Cardiac septum (tissue), 1 donor: ENCODE measurements around the gene SAMD5. TPM values are rescaled to one million over a fixed set of nuclear protein-coding genes. Genes with fewer than 3 reads are reported as not detected.

ENCODE experiments used
- DNase-seq: peaks from one replicate; pipeline ENCODE4 v3.0.0-alpha.2; 2020; ENCODE audit warnings: low spot score
- intact Hi-C: fragments of 100-400 bp; cut with DNase I; formaldehyde crosslinking; loops from one replicate; pipeline ENCODE4 v1.14.0; 2022
- long read RNA-seq: library from polyadenylated mRNA; unstranded; transcript quantifications from one replicate; pipeline ENCODE4 v2.0.0, GENCODE V29; 2021
- total RNA-seq: library from RNA; stranded (reverse); fragmentation: NEBNext Ultra II Directional; extraction: Animal tissue kit (Norgen Biotek cat#: 25700); gene quantifications from one replicate; pipeline ENCODE4 v1.2.1, GENCODE V29; 2021
- donor health status: DM: no; HTN: no; CAD: no.

SAMD5 gene
- total RNA-seq, result 3.0 TPM
- long read RNA-seq, full-length matches to known transcripts, result 2 of 8 reads
- long read RNA-seq, partial matches to known transcripts, result 0 of 8 reads
- long read RNA-seq, other reads (novel, unspliced or antisense), result 6 of 8 reads

GRCh38 chr6:147508042-147508865 lies at the start of gene SAMD5:
SAMD5 (plus strand) TSS chr6:147508690; CDS start chr6:147508929, 239 bp downstream.
- intact Hi-C loops, result loop anchor here (1.0 to 5.0 kb wide), 3 partner anchors 39 to 954 kb away; no protein-coding TSS in a partner anchor
- peak; percentile 80 for DNase-seq

DNA sequence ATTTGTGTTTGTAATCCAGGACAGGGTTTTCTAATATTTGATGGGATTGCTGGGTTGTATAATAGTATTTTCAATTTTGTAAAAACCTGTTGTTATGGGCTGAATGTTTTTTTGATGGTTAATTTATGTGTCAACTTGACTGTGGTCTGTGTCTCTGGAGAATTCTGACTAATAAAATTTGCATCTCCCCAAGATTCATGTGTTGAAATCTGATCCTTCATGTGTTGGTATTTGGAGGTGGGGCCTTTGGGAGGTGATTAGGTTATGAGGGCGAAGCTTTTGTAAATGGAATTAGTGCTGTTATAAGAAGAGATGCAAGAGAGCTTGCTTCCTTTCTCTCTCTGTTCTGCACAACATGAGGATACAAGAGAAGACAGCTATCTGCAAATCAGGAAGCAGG lies 48.7 kb upstream of the SAMD5 start:
- intact Hi-C loops, result no loop called here
- no peak for DNase-seq

GRCh38 chr6:147463651-147464050 lies 44.8 kb upstream of the SAMD5 start:
- no peak for DNase-seq

GRCh38 chr6:147467428-147467827 lies 41.1 kb upstream of the SAMD5 start:
- DNase-seq, result no peak
- intact Hi-C loops, result no loop called here

More at GRCh38 chr6:147463651-147464050, 44.8 kb upstream of the SAMD5 start:
- intact Hi-C loops, result no loop called here

GRCh38 chr6:147467886-147468285 lies 40.6 kb upstream of the SAMD5 start:
- no peak for DNase-seq
- intact Hi-C loops, result no loop called here

- intact Hi-C loops, result no loop called here
- DNase-seq, result no peak
Observed at GRCh38 chr6:147468634-147469033, 39.9 kb upstream of the SAMD5 start.

DNA sequence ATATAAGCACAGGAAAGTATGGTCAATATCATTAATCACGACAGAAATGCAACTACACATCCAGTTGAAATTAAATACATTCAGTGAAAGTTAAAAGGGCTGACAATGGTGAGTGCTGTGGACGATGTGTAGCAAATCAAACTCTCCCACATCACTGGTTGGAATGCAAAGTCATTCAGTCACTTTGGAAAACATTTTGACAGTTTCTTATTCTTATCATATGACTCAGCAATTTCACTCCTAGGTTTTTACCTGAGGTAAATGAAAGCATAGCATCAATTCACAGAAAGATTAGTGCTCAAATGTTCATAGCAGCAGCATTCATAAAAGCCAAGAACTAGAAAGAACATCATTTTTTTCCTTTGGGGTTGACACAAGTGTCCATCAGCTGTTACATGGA lies 28.6 kb upstream of the SAMD5 start:
- no peak for DNase-seq
- intact Hi-C loops, result no loop called here

DNA sequence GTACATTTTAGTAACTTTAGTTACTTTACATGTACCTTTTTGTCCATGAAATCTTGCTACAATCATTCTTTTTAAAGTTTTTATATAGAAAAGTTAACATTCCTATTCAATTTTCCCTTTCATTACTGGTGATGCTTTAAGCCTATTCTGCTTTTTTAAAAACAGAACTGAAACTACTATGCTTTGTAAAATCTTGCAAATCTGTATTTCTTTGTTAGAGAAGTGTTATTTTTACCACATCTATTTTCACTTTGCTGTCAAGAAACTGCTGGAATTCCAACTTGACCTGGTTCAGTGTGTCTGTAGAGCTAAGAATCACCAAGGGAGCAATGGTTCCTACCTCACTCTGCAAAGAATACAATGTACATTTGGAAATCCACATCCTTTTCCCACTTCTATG lies 21.8 kb upstream of the SAMD5 start:
- intact Hi-C loops, result no loop called here
- DNase-seq, result no peak

DNA sequence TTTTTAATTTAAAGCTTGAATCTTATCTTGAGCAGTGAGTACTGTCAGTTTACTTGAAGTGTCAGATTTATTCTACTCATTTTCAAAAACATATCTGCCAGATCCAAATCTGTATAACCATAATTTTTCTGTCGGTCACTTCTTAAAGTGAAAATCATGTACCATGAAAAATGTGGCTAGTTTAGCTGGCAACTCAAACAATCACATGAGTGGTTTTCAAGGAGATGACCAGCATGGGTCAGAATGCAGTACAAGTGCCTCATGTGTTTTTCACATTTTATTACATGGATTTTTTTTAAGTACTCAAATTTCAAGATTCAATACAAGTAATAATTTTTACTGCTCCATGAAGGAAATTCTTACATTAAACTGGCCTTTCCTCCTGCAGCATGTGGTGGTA lies 11.0 kb upstream of the SAMD5 start:
- no peak for DNase-seq
- intact Hi-C loops, result no loop called here

DNA sequence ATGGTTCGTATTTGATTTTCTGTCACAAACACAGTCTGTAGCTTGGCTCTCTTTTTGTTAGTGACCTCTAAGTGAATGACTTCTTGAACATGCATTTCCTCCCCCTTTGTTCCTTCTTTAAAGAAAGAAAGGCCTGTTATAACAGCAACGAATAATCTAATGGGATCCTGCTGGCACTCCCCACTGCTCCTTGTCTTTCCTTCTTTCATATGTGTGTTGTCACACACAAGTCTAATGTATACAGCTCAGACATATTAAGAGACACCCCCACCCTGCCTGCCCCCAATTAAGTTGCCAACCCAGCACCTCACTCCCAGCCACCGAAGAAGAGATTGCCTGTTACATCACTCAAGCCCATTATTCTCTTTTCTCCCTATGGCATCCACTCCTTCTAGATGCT lies 4.9 kb upstream of the SAMD5 start:
- DNase-seq, result no peak
- intact Hi-C loops, result no loop called here

- intact Hi-C loops, result loop anchor here (5.0 kb wide), 2 partner anchors 42 to 957 kb away; no protein-coding TSS in a partner anchor
Observed at GRCh38 chr6:147504848-147505247, 3.6 kb upstream of the SAMD5 start.

DNA sequence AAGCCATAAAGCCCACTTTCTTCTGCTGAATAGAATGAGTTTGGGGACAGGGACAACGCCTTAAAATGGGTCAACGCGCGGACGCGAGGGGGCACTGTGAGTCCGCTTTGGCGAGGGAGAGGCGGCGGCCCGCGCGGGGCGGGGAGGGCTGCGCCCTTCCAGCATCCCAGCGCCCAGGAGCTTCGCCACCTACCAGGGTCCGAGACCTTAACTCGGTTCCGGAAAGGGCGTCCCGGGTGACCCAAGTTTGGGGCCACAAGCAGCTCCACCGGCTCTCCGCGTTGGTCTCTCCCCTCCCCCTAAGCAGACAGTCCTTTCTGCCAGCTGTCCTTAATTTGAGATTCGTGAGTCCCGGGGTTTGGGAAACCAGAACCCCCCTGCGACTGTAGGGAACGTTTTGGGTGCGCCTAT lies 1.8 kb upstream of the SAMD5 start:
- intact Hi-C loops, result loop anchor here (2.0 to 5.0 kb wide), 3 partner anchors 41 to 956 kb away; no protein-coding TSS in a partner anchor
- peak; percentile 82 for DNase-seq

More at GRCh38 chr6:147504848-147505247, 3.6 kb upstream of the SAMD5 start:
- DNase-seq, result no peak

DNA sequence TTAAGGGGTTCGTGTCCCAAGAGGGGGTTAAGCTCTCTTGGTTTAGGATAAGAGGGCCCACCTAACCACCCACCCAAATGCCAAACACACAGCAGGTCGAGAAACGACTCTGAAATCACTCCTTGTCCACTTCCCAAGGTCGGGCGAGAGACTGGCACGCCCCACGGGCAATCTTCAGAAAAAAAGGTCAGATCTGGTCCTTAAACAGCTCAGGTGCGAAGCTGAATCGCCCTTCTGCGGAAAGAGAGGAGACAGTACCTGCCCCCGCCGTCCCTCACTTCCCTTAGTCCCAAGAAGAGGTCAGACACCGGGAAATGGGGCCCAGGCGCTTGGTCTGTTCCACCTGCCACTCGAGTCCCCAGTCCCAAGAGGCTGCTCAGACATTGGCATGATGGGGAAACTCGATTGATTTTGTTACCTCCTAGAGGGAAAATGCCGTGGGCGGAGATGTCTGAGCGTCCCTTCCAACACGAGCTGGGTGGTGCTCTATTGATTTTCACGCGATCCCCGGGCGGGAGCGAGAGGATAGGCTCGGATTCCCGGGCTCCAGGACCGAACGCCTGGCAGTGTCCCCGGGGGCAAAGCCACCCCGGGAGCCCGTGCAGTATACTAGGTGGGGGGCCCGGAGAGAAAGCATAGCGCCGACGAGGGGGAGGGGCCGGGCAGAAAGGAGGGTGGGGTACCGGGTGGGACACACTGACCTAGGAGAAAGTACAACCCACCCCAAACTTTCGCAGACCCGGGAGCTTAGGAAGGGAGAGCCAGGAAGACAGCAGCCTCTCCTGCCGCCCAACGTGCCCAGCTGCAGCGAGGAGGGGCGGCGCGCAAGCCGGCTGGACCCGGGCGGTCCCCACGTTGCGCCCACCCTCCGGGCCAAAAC lies 1.1 kb upstream of the SAMD5 start:
- DNase-seq, result no peak
- intact Hi-C loops, result loop anchor here (1.0 to 5.0 kb wide), 4 partner anchors 40 to 955 kb away; no protein-coding TSS in a partner anchor

GRCh38 chr6:147508866-147509608 lies 547 bp downstream of the SAMD5 start:
- intact Hi-C loops, result loop anchor here (1.0 to 5.0 kb wide), 3 partner anchors 38 to 953 kb away; no protein-coding TSS in a partner anchor
- DNase-seq, result no peak

DNA sequence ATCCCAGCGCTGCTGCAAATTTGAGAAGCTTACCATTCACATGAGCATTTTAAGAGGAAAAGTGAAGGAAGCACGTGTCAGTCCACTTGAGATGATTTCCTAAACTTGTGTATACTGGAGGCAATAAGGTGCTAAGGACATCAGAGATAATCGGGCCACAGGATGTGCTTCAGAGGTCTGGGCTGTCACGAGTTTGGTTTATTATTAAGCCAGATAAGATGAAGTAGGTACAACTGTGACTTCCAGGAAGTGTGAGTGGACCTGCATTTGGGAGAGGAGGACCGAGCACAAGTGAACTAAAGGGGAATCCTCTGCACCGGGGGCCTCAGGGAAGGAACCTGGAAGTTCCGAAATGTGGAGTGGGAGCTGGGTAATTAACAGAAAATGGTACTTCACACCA lies 1.4 kb downstream of the SAMD5 start:
- no peak for DNase-seq
- intact Hi-C loops, result loop anchor here (5.0 kb wide), 2 partner anchors 37 to 952 kb away; no protein-coding TSS in a partner anchor

DNA sequence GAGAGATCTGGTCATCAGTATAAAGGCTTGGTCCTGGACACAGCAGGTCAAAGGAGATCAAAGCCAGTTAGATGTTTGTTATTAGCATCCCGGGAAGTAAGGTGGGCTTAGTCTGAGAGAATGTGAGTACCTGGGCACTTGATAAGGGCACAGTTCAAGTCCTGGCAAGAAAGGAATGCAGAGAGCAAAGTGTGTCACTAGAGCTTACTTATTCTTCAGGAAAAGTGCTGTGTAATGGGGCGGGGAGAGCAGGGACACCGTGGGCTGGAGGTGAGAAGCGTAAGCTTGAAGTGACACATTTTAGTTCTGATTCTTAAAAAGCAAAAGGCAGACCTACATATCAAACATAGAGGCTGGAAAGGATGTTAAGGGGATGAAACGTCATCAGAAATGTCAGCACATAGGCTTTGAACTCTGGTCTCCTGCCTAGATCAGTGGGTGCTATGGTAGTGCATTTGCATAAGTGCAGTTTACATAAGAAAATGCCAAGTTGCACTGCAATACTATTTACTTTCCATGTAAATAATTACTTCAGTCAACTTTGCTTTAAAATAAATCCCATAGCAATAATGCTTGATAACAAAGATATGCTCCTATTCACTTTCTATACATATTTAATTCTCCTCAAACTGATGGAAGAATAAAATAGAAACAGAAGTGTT lies 2.6 kb downstream of the SAMD5 start:
- intact Hi-C loops, result no loop called here
- DNase-seq, result no peak

DNA sequence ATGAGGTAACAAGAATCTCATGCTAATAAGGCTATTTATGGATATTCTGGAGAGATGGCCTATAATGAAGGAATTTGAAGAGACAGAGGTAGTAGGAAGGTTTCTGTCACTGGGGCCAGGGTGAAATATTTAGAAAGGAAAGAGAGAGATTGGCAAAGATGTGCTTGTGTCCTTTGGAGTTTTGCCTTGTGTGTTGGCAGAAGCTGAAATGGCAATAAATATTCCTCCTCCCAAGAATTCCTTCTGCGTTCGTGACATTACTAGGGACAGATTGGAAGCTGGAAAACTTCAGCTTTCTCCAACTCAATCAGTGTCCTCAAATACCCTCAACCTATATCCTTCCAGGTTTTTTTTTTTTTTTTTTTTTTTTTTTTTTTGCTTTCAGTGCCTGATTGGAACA lies 6.3 kb downstream of the SAMD5 start:
- intact Hi-C loops, result no loop called here
- DNase-seq, result no peak

DNA sequence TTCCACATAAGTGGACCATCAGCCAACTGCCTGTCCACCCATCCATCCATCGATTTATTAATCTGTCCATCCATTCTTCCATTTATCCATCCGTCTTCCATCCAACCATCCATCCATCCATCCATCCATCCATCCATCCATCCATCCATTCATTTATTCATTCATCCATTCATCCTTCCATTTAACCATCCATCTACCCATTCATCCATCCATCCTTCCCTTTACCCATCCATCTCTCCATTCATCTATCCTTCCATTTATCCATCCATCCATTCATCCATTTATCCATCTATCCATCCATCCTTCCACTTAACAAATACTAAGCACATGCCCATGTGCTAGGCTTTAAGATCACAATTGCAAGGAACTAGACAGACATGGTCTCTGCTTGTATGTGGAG lies 6.8 kb downstream of the SAMD5 start:
- no peak for DNase-seq
- intact Hi-C loops, result no loop called here

- intact Hi-C loops, result no loop called here
- DNase-seq, result no peak
Observed at GRCh38 chr6:147522597-147522996, 14.1 kb downstream of the SAMD5 start.
